GM19099 (cell line): ENCODE results near the gene CTBP2.

ENCODE experiments used
- POLR2A ChIP-seq: IDR thresholded peaks from 3 replicates; pipeline ENCODE4 v1.6.1; 2011; ENCODE audit warnings: low read depth; ENCODE audit not compliant: insufficient read length; ENCODE audit errors: extremely low read depth

CTBP2 gene

DNA sequence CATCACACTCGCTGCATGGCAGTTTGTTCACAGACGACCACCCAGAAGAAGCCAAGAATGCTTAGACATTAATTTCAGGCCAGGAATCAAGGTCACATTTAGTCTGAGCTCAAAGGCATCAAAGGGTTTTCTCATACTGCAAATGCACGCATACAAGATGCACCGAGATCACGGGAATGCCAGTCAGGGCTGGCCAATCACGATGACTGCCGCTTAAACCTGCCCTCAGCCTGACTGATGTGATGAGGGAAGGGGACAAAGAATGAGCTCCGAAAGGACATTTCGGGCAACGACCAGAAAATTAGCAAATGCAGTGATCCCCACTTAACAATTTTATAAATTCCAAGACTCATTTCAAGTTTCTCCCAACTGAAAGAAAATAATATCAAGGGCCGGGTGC is 20.2 kb downstream of the CTBP2 start:
- no peak for TF ChIP-seq POLR2A

DNA sequence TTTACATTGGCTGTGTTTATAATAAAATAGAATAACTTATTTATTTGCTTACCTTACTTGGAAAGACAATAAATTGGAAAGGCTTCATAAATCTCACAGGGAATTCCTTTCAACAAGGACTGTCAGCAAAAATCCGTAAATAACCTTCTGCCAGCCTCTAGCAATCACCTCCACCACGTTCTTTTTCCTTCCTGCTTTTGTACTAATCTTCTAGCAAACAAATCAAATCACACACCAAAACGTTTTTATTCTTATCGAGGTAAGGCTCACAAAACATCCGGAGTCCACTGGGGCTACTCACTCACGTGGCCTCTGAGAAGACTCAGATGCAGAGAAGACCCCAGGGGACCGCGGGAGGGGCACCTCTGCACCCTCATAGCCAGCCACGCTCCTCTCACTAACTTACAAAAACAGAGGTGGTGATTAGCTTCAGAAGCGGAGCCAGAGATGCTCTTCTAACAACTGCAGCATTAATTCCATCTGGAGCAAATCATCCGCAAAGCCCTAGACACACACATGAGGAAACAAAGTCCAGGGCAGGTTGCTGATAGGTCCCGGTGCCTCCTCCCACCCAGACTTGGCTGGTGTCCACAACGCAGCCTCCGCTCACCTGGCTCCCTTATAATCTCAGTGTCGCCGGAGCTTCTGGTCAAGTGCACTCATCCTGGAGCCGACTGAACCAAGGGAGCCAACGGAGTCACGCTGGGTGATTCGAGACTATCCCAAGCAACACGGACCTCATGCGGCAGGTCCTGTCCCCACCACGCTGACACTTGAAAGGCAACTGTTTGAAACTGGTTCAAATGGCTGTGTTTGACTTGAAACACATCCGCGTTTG is 22.5 kb downstream of the CTBP2 start:
- TF ChIP-seq POLR2A, result no peak

DNA sequence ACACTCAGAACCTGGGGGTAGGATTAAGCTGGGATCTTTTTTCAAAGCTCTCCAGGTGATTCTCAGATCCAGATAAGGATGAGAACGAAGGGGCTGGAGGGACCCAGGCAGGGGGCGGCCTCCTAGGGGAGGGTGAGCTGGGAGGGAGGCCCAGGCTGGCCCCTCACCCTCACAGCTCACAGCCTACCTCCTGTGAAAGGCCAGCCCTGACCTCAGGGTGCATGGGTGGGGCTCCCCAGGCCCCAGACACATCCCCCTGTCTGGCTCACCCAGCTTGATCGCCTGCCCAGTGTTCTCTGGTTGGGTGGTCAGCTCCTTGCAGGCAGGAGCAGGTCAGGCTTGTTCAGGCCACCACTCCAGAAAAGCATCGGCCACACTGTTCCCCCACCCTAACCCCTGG is 24.3 kb downstream of the CTBP2 start:
- no peak for TF ChIP-seq POLR2A

GRCh38 chr10:125135771-125136035 is 24.7 kb downstream of the CTBP2 start:
- no peak for TF ChIP-seq POLR2A

- no peak for TF ChIP-seq POLR2A
These were observed 25.2 kb downstream of the CTBP2 start for GRCh38 chr10:125134916-125135770.

- TF ChIP-seq POLR2A, result no peak
These were observed 25.9 kb downstream of the CTBP2 start for GRCh38 chr10:125134483-125134848.

DNA sequence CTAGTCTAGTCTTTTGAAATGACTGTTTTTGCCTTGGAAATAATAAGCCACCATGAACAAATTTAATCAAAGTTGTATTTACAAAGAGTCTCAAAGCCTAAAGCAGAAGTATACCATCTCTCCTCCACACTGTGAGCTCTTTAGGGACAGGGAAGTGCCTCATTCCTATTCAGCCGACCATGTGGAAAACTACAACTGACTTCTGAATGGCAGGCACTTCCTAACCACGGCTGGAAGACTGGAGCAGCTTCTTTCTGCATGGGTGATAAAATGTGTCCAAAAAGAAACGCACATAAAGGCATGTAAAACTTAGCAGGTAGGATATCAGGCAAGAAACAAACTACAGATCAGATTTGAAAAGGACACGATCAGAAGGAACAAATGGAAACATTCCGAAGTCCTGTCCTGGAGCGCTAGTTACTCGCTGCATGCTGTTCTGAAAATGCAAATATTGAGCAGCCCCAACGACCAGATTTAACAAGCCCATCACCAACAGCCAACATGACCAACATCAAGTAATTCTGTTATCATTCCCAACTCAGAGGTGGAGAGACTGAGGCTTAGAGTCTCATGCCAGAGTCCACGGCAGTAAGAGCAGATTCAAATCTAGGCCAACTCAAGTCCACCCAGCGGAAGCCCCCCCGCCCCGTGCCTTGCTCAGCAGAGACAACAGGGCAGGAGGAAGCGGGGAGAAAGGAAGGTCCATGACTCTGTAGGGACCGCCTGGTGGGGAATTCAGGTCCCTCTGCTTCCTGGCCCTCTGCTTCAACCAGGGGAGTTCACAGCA is 26.5 kb downstream of the CTBP2 start:
- no peak for TF ChIP-seq POLR2A

GRCh38 chr10:125132344-125132743 is 28.0 kb downstream of the CTBP2 start:
- TF ChIP-seq POLR2A, result no peak

GRCh38 chr10:125130916-125131315 is 29.4 kb downstream of the CTBP2 start:
- TF ChIP-seq POLR2A, result no peak

DNA sequence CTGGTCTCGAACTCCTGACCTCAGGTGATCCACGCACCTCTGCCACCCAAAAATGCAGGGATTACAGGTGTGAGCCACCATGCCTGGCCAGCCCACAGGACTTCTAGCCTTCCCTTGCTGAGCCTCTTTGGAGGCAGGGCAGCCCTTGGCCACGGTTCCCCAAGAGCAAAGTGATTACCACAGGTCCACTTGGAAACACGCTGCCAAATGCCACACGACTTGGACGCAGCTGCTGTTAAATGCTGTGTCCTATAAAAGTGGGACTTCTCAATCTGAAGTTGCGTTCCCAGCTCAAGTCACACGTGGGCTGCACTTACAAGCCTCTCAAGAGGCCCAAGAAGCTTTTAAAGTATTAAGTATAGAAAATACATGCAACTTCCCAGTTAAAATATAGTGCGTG is 30.1 kb downstream of the CTBP2 start:
- TF ChIP-seq POLR2A, result no peak

- no peak for TF ChIP-seq POLR2A
These were observed 31.3 kb downstream of the CTBP2 start for GRCh38 chr10:125129076-125129458.

DNA sequence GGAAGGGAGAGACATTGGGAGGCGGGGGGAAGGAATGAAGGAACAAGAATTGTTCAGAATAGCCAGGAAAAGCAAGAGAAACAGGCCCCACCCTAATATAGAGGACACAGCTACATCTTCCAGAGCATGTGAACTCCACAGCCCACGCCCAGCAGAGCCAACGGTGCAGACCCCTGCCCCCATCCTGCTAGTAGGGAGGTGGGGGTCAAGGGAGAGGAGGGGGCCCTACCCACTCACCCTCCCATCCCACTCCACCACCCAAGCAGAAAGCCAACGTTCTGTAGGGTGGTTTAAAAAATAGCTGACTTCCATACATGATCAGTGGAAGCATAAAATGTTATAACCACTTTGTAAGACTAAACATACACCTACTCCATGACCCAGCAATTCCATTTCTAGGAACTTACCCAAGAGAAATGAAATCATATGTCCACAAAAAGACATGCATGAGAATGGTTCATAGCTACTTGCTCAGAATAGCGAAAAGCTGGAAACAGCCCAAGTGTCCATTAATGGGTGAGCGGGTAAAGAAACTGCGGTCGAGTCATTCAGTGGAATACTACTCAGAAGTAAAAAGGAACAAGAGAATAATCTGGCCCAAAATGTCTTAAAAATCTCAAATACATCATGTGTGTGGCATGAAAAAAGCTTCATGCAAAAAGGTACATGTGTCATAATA is 31.8 kb downstream of the CTBP2 start:
- TF ChIP-seq POLR2A, result no peak

DNA sequence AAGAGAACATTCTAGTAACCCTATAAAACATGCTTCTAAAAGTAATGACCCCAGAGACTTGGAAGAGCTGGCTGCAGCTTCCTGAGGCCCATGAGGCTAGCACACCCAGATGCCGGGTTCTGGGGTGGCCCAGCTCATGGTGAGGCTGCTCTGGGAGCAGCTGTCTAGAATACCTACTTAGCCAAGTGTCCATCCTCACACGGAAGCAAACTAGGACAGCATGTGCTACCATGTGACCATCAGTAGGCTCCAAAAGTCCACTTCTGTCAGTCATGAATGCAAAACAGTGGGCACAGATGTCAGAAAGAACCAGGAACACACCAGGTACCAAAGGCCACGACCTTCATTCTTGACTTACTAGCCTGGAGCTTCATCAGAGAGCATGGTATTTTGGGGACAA is 32.4 kb downstream of the CTBP2 start:
- no peak for TF ChIP-seq POLR2A

DNA sequence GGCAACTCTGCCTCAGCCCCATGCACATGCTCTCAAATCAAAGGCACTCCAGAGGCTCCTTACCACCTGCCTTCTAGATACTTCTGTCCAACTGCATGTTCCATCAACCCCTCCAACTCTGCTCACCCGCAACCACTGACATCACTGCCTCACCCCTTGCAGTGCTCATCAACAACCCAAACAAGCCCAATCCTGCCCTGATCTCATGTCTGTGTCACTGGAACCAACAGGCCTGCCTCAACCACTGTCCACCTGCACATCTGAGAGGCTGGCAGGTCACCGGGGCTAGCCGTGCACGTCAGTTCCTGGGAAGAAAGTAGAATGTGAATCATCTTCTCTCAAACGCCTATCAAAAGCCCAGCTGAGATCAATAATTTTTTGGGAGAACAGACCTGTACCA is 33.3 kb downstream of the CTBP2 start:
- TF ChIP-seq POLR2A, result no peak
